ENCODE results near the gene LOXL3.

Gene LOXL3

DNA sequence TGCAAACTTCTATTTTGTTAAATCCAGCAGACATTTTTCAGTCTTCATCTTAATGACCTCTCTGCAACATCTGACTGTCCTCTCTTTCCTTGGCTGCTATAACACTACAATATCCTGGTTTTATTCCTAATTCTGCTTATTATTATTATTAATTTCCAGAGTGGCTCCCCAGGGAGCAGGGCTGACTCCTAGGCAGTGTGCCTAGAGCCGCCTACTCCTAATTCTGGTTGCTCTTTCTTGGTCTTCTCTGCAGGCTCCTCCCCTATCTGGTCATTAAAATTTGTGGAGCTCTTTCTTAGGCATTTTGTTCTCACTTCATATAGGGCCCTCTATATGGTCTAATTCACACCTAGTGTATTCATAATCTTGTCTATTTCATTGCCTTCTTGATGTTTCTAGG lies 10.8 kb downstream of the LOXL3 start:
- H3K4me3 ChIP-seq (ENCODE audit: low read depth, low read length) = no peak overlapping the region
- TF ChIP-seq, protein P1, sequence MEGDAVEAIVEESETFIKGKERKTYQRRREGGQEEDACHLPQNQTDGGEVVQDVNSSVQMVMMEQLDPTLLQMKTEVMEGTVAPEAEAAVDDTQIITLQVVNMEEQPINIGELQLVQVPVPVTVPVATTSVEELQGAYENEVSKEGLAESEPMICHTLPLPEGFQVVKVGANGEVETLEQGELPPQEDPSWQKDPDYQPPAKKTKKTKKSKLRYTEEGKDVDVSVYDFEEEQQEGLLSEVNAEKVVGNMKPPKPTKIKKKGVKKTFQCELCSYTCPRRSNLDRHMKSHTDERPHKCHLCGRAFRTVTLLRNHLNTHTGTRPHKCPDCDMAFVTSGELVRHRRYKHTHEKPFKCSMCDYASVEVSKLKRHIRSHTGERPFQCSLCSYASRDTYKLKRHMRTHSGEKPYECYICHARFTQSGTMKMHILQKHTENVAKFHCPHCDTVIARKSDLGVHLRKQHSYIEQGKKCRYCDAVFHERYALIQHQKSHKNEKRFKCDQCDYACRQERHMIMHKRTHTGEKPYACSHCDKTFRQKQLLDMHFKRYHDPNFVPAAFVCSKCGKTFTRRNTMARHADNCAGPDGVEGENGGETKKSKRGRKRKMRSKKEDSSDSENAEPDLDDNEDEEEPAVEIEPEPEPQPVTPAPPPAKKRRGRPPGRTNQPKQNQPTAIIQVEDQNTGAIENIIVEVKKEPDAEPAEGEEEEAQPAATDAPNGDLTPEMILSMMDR (IDR thresholded peaks at IDR 0.05; ENCODE audit: borderline replicate concordance, insufficient read depth, low read depth, low read length) = no peak

DNA sequence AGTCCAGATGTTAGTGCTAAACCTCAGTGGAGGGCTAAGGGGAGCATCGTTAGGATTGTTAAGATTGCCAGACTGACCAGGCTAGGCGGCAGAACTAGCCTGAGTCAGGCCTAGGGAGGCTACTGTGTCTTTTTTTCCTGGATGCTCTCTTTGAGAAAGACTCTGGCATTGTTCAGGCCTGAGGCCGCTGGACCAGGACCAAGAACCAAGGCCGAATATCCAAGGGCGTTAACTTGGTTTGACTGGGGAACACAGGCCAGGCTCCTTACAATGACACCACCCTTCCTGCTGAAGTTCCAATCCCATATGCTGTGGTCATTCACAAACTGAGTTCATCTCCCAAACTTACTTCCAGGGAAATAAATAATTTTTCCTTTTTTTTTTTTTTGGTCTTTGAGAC lies 13.5 kb downstream of the LOXL3 start:
- H3K4me3 ChIP-seq (ENCODE audit: low read depth, low read length) = no peak overlapping the region
- TF ChIP-seq, protein P1 (IDR thresholded peaks at IDR 0.05; ENCODE audit: borderline replicate concordance, insufficient read depth, low read depth, low read length) = no peak

DNA sequence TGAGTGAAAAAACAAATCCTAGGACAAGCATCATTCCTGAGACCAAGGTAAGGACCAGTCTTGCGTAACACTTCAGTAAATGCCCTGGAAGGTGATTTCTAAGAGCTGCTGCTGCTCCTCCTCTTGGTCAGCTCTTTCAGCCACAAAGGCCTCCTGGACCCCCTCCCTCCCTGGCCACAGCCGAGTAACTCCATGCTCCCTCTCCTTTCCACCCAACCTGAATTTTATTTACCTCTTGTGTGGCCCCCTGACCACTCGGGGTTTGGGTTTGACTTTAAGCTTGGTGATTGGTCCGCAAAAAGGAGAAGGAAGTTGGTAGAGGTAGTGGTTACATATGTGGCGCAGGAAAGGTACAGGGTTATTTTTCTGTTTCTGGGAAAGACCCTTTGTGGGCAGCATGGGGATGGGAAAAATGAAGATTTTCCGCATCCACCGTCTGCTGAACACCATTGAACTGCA lies 14.8 kb downstream of the LOXL3 start:
- TF ChIP-seq, protein P1 (IDR thresholded peaks at IDR 0.05; ENCODE audit: borderline replicate concordance, insufficient read depth, low read depth, low read length) = no peak
- H3K4me3 ChIP-seq (ENCODE audit: low read depth, low read length) = no peak overlapping the region

DNA sequence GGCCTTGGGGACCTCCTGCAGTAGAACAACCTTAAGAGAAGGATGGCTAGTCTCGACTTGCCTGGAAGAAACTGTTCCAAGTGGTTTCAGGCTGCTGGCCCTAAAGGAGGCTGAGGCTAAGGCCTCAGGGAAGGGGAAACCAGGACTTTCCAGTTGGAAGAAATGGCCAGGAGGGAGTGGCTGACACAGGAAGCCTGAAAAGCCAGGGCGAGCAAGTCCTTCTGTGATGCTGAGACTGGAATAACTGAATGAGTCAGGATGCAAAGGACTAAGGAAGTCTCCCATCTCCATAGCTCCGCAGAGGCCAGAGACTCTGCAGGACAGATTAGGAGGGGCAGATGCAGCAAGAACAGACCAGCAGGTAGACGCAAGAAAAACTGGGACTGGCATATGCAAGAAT lies 16.6 kb downstream of the LOXL3 start:
- no peak overlapping the region for H3K4me3 ChIP-seq (ENCODE audit: low read depth, low read length)
- TF ChIP-seq, protein P1 (IDR thresholded peaks at IDR 0.05; ENCODE audit: borderline replicate concordance, insufficient read depth, low read depth, low read length) = no peak

DNA sequence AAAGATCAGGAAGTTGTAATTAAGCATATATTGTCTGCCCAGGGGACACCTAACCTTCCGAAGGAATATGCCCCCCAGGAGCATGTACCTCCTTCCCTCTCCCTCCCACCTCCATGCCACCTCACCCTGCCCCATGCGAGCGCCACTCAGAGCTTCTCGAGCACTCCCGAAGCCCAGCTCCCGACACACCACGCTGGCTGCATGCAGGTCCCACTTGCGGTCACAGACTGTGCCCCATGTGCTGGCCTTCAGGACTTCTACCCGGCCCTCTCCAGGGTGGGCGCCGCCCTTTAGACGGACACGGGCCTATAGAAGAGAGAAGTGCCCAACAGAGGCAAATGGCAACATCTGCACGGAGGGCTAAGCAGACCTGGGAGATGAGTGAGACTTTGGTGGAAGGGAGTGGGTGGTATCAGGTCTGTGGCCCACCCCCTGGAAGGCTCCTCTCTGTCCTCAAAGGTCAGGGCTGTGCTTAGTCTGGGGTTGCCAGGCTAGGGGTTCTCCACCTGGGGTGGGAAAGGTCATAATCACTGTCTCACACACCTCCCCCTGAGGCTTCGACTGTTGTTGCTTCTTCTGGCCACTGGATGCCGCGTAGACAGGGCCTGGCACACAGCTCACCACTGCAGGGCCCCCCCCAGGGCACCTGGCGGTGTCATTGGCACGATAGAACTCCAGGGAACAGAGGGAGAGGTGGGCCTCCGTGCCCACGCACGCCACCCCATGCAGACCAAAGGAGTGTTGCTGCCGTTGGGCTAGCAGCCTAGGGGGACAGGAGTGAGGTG lies 17.4 kb downstream of the LOXL3 start:
- H3K4me3 ChIP-seq (ENCODE audit: low read depth, low read length) = no peak overlapping the region
- TF ChIP-seq, protein P1 (IDR thresholded peaks at IDR 0.05; ENCODE audit: borderline replicate concordance, insufficient read depth, low read depth, low read length) = no peak

DNA sequence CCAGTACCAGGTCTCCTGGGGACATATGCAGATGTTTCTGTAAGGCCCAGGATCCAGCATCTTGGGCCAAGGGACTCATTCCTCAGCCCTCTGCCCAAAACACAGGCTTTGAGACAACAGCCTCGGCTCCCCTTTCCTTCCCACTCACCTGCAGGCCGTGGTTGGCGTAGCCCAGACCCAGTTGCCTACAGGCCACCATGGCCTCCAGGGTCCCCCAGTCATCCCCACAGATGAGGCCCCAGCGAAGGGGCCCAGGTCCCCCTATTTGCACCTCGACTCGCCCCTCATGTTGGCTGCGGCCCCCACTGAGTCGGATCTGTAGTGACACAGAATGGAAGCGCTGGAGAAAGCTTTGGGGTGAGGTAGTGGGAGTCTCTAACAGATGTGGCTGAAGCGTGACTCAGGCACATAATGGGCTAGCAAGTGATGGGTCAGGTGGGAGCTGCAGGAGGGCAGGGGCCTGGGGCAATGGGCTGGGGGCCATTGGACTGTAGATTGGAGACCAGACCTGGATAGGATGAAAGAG lies 18.2 kb downstream of the LOXL3 start:
- TF ChIP-seq, protein P1 (IDR thresholded peaks at IDR 0.05; ENCODE audit: borderline replicate concordance, insufficient read depth, low read depth, low read length) = no peak
- no peak overlapping the region for H3K4me3 ChIP-seq (ENCODE audit: low read depth, low read length)

DNA sequence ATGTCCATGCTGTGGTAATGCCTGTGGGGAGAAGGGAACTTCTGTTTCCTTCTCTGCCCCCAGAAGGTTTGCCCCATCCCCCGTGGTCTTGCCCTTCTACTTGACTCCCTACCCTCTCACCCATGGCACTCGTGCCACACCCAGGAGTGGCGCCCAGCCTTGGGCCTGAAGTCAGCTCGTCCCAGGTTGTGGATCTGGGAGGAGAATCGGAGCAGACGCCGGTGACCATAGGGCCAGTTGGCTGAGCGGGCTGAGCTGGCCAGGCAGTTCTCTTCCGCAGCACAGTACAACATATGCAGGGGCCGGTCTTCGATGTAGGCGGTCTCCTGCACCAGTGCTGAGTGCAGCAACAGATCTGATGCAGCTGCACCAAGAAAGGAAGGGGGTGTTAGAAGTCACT lies 19.3 kb downstream of the LOXL3 start:
- H3K4me3 ChIP-seq (ENCODE audit: low read depth, low read length) = no peak overlapping the region
- TF ChIP-seq, protein P1 (IDR thresholded peaks at IDR 0.05; ENCODE audit: borderline replicate concordance, insufficient read depth, low read depth, low read length) = no peak
